Measurements from ENCODE around the gene PDE2A. TPM values are rescaled to one million over a fixed set of nuclear protein-coding genes. Genes with fewer than 3 reads are reported as not detected.

The PDE2A gene
- 0.32 and 1.4 TPM in 2 replicates for total RNA-seq

- intact Hi-C loops (cut with micrococcal nuclease), result no loop called here
- no peaks in the 10 kb centered on the region for H3K36me3 Mint-ChIP-seq (ENCODE audit: low read depth)
- ChIA-PET POLR2A (no interaction called here), CTCF (interaction anchor here (3.6 kb wide), 1 partner anchor 11 kb away, joined by 13 read pairs; no protein-coding TSS in a partner anchor)
- no peak within 1 kb of the TSS for H3K27ac Mint-ChIP-seq
- no peak within 1 kb of the TSS for H3K4me3 Mint-ChIP-seq
- peaks cover 55% of the 10 kb centered on the region for H3K27me3 Mint-ChIP-seq
- peaks cover 27% of the 10 kb centered on the region for H3K4me1 Mint-ChIP-seq
- no peaks in the 10 kb centered on the region for H3K9me3 Mint-ChIP-seq
- ATAC-seq (ENCODE audit: low read depth) (no peak), DNase-seq (no peak)
- TF ChIP-seq, protein P1, sequence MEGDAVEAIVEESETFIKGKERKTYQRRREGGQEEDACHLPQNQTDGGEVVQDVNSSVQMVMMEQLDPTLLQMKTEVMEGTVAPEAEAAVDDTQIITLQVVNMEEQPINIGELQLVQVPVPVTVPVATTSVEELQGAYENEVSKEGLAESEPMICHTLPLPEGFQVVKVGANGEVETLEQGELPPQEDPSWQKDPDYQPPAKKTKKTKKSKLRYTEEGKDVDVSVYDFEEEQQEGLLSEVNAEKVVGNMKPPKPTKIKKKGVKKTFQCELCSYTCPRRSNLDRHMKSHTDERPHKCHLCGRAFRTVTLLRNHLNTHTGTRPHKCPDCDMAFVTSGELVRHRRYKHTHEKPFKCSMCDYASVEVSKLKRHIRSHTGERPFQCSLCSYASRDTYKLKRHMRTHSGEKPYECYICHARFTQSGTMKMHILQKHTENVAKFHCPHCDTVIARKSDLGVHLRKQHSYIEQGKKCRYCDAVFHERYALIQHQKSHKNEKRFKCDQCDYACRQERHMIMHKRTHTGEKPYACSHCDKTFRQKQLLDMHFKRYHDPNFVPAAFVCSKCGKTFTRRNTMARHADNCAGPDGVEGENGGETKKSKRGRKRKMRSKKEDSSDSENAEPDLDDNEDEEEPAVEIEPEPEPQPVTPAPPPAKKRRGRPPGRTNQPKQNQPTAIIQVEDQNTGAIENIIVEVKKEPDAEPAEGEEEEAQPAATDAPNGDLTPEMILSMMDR (IDR thresholded peaks at IDR 0.05), result no peak
Measured at GRCh38 chr11:72673943-72674828, at the start of gene PDE2A. TSS of gene PDE2A (minus strand) at chr11:72674422. CDS start at chr11:72674207, 215 bp downstream.

GRCh38 chr11:72723508-72723907 lies 49.3 kb upstream of the PDE2A start:
- ATAC-seq (ENCODE audit: low read depth) (no peak), DNase-seq (no peak)
- no peaks in the 10 kb centered on the region for H3K9me3 Mint-ChIP-seq
- no peak overlapping the region for H3K4me3 Mint-ChIP-seq
- H3K36me3 Mint-ChIP-seq (ENCODE audit: low read depth), result peaks cover 47% of the 10 kb centered on the region
- H3K4me1 Mint-ChIP-seq, result peaks cover 88% of the 10 kb centered on the region
- H3K27me3 Mint-ChIP-seq, result no peaks in the 10 kb centered on the region
- H3K27ac Mint-ChIP-seq, result no peak overlapping the region
- TF ChIP-seq, protein P1 (IDR thresholded peaks at IDR 0.05), result no peak
- ChIA-PET CTCF (interaction anchor here (2.5 to 6.6 kb wide), 2 partner anchors 70 to 454 kb away, joined by 7 to 144 read pairs; partner anchors contain the start of gene STARD10), POLR2A (interaction anchor here (0.5 to 3.4 kb wide), 3 partner anchors 21 to 70 kb away, joined by 3 to 25 read pairs (median 5); partner anchors contain the start of gene STARD10)
- intact Hi-C loops (cut with micrococcal nuclease), result loop anchor here (5.0 kb wide), 1 partner anchor 519 kb away; no protein-coding TSS in a partner anchor

DNA sequence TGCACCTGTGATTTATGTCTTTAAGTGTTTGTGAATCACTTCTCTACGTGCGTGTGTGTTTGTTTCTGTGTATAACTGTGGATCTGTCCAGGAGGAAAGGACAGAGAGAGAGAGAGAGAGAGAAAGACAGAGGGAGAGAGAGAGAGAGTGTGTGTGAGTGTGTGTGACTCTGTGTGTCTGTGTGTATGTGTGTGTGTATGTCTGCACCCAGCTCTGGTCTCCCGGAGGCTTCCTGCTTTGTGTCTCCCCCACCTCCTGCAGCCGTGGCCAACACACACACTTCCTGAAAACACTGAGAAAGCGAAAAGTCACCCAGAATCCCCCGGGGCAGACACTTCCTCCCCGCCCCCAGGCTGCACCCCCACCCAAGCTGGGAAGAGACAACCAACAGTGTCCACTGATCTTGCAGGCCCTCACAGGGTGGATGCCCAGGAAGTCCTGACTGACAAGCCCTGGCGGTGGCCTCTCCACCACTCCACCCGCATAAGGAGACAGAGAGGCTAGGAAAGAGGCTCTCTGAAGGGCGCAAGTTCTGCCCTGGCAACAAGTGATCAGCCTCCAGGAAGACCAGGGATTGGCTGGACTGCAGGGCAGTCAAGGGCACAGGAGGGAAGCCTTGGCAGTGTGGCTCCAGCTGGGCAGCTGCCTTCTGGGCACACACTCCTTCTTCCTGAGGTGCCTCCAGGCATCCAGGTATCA lies 48.0 kb upstream of the PDE2A start:
- TF ChIP-seq, protein P1 (IDR thresholded peaks at IDR 0.05), result no peak
- ChIA-PET POLR2A (interaction anchor here (0.6 to 3.4 kb wide), 11 partner anchors 9 to 1168 kb away, joined by 3 to 25 read pairs (median 4); partner anchors contain the start of gene STARD10), CTCF (interaction anchor here (1.1 to 6.6 kb wide), 5 partner anchors 65 to 456 kb away, joined by 3 to 144 read pairs (median 4); partner anchors contain the start of gene STARD10)
- Mint-ChIP-seq H3K27ac (peak overlapping the region; percentile 94), H3K4me1 (peaks cover 85% of the 10 kb centered on the region), H3K27me3 (no peaks in the 10 kb centered on the region), H3K9me3 (no peaks in the 10 kb centered on the region), H3K36me3 (ENCODE audit: low read depth) (peaks cover 45% of the 10 kb centered on the region), H3K4me3 (peak overlapping the region; percentile 97)
- intact Hi-C loops (cut with micrococcal nuclease), result loop anchor here (1.0 to 5.0 kb wide), 3 partner anchors 92 to 567 kb away; partner anchors contain the start of gene ATG16L2
- DNase-seq (peak; percentile 78), ATAC-seq (ENCODE audit: low read depth) (peak; percentile 88)

- TF ChIP-seq, protein P1 (IDR thresholded peaks at IDR 0.05), result no peak
- ChIA-PET CTCF (interaction anchor here (1.1 to 6.6 kb wide), 4 partner anchors 65 to 456 kb away, joined by 3 to 144 read pairs (median 6); partner anchors contain the start of gene STARD10), POLR2A (interaction anchor here (0.6 to 3.4 kb wide), 8 partner anchors 10 to 644 kb away, joined by 3 to 25 read pairs (median 6); partner anchors contain the start of gene STARD10)
- DNase-seq, result peak; percentile 28
- peaks cover 49% of the 10 kb centered on the region for H3K36me3 Mint-ChIP-seq (ENCODE audit: low read depth)
- intact Hi-C loops (cut with micrococcal nuclease), result loop anchor here (1.0 to 5.0 kb wide), 3 partner anchors 93 to 568 kb away; partner anchors contain the start of gene ATG16L2
- no peaks in the 10 kb centered on the region for H3K9me3 Mint-ChIP-seq
- H3K27me3 Mint-ChIP-seq, result no peaks in the 10 kb centered on the region
- no peak for ATAC-seq (ENCODE audit: low read depth)
- peak overlapping the region; percentile 94 for H3K27ac Mint-ChIP-seq
- peaks cover 85% of the 10 kb centered on the region for H3K4me1 Mint-ChIP-seq
- H3K4me3 Mint-ChIP-seq, result peak overlapping the region; percentile 97
Measured at GRCh38 chr11:72721689-72722049, 47.4 kb upstream of the PDE2A start.
